ENCODE data around the gene WFDC5.
"Not testable (repeated sequence)": the region's sequence is repeated elsewhere in the genome, so short reads cannot be mapped to it uniquely, and the experiment has no call there.

Gene WFDC5, protein sequence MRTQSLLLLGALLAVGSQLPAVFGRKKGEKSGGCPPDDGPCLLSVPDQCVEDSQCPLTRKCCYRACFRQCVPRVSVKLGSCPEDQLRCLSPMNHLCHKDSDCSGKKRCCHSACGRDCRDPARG

DNA sequence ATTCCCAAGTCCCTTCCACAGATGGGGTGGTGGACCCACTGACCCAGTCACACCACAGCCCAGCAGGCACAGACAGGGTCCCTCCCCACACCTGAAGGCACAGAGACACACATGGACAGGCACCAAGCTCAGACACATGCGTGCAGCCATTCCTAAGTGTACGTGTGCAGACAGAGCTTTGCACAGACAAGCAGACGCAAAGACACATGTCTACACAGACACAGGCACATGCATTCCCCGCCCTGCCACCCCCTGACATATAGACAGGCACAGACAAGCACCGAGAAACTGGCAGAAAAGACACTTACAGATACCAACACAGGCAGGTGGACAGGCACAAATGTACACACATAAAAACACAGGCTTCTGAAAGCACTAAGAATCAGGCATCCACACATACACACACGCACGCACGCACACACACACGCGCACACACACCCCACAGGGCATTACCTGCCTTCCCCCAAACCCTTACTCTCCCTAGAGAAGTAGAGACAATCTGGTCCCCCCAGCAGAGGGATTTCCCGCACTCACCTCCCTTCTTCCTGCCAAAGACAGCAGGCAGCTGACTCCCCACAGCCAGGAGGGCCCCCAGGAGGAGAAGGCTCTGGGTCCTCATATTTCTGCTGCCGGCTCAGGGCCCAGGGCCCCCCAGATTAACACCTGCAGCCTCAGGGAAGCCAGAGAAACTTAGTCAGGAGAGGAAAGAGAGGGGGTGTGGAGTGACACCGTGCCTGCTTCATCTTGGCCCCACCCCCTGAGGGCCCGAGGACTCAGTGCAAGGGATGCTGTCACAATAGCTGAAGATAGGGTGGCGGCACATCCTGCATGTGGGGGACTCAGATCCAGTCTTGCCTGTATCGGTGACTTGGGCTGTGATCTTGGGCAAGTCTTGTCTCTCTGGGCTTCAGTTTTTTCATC is at the start of gene WFDC5:
Gene WFDC5, minus strand, starts transcription at position 710 of the 921 bp plus-strand sequence. Its CDS starts 91 bp downstream, at position 619.
- no peaks in the 10 kb centered on the region for H3K9me3 Mint-ChIP-seq
- peaks cover 8% of the 10 kb centered on the region for H3K4me1 Mint-ChIP-seq (ENCODE audit: low read depth)
- no peak within 1 kb of the TSS for H3K27ac Mint-ChIP-seq
- H3K36me3 Mint-ChIP-seq (ENCODE audit: low read depth), result no peaks in the 10 kb centered on the region
- H3K27me3 Mint-ChIP-seq, result peaks cover 12% of the 10 kb centered on the region
- H3K4me3 Mint-ChIP-seq, result no peak within 1 kb of the TSS

DNA sequence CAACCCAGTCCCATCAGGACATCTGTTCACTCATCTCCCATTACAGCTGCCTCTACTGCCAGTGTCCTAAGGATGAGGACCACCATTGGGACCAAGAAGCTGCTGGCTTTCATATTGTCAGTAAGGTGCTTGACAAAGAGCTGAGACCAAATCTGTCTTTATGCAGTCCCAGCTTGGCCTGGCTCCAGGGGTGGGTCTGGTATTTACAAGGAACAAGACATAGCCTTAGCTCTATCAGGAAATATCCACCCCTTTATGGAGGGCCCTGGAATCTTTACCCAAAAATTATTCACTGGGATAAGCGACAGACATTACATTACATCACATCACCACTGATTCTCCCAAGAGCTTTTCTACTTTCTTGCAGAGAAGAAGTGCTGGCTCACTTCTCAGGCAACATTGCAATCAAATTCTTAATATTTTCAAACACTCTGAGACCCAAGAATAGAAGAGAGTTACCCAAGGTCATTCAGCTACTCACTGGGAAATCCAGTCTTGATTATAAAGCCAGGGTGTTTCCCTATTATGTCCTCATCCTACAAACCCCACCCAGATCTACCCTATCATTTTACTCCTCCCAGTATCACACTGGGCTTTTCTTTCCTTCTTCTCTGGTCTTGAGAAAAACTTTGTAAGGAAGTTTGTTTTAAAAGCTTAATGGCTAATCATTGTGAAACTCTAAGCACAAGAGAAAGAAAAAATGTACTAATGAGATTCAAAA is 48.3 kb upstream of the WFDC5 start:
- no peak overlapping the region for H3K27ac Mint-ChIP-seq
- H3K4me1 Mint-ChIP-seq (ENCODE audit: low read depth), result no peaks in the 10 kb centered on the region
- H3K4me3 Mint-ChIP-seq, result no peak overlapping the region
- H3K27me3 Mint-ChIP-seq, result peaks cover 63% of the 10 kb centered on the region
- H3K9me3 Mint-ChIP-seq, result peaks cover 32% of the 10 kb centered on the region
- peaks cover 4% of the 10 kb centered on the region for H3K36me3 Mint-ChIP-seq (ENCODE audit: low read depth)

DNA sequence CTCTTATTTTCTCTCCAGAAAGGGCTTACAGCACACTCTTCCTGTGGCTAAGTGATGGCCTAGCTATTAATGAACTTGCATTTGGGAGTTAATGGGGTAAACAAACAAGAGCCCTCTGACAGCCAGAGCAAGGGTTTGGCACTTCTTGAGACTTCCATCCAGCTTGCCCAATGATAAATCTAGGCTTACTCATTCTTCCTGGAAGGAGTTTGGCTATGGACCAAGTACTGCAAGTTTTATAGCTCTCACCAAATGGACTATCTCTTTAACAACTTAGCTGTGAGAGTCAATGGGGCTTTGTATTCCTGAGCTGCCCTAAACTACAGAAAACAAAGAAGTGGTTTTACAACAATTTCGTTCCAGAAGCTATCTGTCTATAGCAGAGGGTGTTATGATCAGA is 43.0 kb upstream of the WFDC5 start:
- Mint-ChIP-seq H3K9me3 (peaks cover 27% of the 10 kb centered on the region), H3K4me3 (no peak overlapping the region), H3K36me3 (ENCODE audit: low read depth) (peaks cover 4% of the 10 kb centered on the region), H3K27ac (no peak overlapping the region), H3K27me3 (peaks cover 39% of the 10 kb centered on the region), H3K4me1 (ENCODE audit: low read depth) (no peaks in the 10 kb centered on the region)

DNA sequence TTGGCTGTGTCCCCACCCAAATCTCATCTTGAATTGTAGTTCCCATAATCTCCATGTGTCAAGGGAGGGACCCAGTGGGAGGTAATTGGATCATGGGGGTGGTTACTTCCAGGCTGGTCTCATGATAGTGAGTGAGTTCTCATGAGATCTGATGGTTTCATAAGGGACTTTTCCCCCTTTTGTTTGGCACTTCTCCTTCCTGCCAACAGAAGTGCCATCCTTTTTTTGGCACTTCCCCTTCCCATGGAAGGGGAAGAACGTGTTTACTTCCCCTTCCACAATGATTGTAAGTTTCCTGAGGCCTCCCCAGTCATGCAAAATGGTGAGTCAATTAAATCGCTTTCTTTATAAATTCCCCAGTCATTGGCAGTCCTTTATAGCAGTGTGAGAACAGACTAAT is 41.7 kb upstream of the WFDC5 start:
- Mint-ChIP-seq H3K4me1 (ENCODE audit: low read depth) (no peaks in the 10 kb centered on the region), H3K9me3 (peaks cover 18% of the 10 kb centered on the region), H3K4me3 (no peak overlapping the region), H3K27me3 (peaks cover 35% of the 10 kb centered on the region), H3K27ac (no peak overlapping the region), H3K36me3 (ENCODE audit: low read depth) (peaks cover 4% of the 10 kb centered on the region)

DNA sequence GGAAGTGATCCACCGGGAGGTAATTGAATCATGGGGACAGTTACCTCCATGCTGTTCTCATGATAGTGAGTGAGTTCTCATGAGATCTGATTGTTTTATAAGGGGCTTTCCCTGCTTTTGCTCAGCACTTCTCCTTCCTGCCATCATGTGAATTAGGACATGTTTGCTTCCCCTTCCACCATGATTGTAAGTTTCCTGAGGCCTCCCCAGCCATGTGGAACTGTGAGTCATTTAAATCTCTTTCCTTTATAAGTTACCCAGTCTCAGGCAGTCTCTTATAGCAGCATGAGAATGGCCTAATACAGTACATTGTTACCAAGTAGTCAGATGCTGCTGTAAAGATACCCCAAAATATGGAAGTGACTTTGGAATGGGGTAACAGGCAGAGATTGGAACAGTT is 39.8 kb upstream of the WFDC5 start:
- H3K4me1 Mint-ChIP-seq (ENCODE audit: low read depth); H3K27ac Mint-ChIP-seq; H3K4me3 Mint-ChIP-seq; H3K36me3 Mint-ChIP-seq (ENCODE audit: low read depth): not testable (repeated sequence)
- H3K9me3 Mint-ChIP-seq, result peaks cover 12% of the 10 kb centered on the region
- H3K27me3 Mint-ChIP-seq, result peaks cover 29% of the 10 kb centered on the region

DNA sequence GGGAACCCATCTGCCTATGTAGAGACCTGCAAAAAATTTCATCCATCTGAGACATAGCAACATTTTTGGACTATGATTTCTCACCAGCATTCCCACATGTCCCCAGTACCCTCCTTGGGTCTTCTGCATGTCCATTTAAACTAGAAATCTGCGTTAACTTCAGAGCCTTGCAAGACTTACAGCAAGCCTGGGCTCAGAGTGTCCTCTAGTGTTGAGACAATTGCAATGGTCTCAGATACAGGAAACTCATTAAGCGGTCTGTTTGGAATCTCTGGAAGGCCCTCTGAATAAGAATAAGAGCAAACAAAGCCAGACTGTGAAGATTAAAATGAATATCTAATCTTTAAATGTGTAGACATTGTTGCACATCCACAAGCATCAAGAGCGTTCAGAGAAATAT is 39.2 kb upstream of the WFDC5 start:
- H3K4me1 Mint-ChIP-seq (ENCODE audit: low read depth), result no peaks in the 10 kb centered on the region
- H3K36me3 Mint-ChIP-seq (ENCODE audit: low read depth), result peaks cover 4% of the 10 kb centered on the region
- H3K27me3 Mint-ChIP-seq, result peaks cover 32% of the 10 kb centered on the region
- no peak overlapping the region for H3K27ac Mint-ChIP-seq
- no peak overlapping the region for H3K4me3 Mint-ChIP-seq
- H3K9me3 Mint-ChIP-seq, result peaks cover 10% of the 10 kb centered on the region

DNA sequence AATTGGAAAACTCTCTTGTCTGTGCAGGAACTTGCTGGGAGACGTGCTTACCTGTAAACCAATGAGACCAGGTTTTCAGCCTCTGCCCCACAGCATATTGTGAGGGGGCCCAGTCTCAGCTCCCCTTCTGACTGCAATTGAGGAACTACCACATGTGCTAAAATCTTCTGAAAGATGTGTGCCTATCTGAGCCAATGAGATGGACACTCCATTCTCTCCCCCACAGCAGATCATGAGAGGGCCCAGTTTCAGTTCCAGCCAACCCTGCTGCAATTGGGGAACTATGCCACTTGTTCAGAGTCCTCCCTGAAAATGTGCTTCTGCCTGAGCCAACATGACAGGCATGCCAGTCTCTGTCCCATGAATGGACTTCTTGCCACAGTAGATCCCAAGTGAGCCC is 38.8 kb upstream of the WFDC5 start:
- H3K27ac Mint-ChIP-seq, result no peak overlapping the region
- H3K27me3 Mint-ChIP-seq, result peaks cover 32% of the 10 kb centered on the region
- H3K4me3 Mint-ChIP-seq, result no peak overlapping the region
- peaks cover 6% of the 10 kb centered on the region for H3K9me3 Mint-ChIP-seq
- H3K36me3 Mint-ChIP-seq (ENCODE audit: low read depth), result peaks cover 1% of the 10 kb centered on the region
- no peaks in the 10 kb centered on the region for H3K4me1 Mint-ChIP-seq (ENCODE audit: low read depth)

DNA sequence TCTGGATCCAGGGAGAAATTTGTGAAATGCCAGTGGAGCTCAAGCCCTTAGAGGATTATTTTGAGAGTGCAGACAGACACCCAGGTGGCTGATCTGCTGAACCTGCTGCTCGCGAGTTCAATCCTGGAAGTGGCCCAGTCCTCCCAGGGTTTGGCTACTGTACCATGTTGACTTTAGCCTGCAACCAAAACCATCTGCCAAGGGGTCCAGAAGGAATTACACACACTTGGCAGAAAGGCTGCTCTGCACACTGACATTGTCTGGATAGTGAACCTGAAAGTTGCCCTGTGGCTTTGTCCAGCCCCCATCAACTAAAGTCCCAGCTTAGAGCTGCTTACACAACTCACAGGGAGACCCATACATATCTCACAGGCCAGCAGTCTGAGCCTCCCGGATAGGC is 38.2 kb upstream of the WFDC5 start:
- Mint-ChIP-seq H3K36me3 (ENCODE audit: low read depth) (no peaks in the 10 kb centered on the region), H3K4me1 (ENCODE audit: low read depth) (no peaks in the 10 kb centered on the region), H3K9me3 (peaks cover under 1% of the 10 kb centered on the region), H3K27ac (no peak overlapping the region), H3K4me3 (no peak overlapping the region), H3K27me3 (peaks cover 30% of the 10 kb centered on the region)

DNA sequence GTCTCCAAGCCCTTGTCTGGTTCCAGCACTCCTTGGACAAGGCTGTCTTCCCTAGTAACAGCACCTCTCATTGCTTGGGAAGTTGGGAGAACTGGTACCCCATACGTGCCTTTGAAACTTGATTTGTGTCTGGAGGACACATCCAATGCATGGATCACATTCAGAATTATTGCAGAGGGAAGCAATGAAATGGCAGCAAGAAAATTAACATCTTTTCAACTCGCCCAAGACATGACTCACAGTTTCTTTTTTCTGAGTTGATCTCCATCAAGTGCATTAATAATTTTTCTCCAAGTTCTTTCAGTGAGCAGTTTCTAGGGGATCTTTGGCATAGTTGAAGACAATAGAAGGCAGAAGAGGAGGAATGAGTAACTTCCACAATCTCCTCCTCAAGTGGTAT is 37.4 kb upstream of the WFDC5 start:
- H3K27ac Mint-ChIP-seq, result no peak overlapping the region

DNA sequence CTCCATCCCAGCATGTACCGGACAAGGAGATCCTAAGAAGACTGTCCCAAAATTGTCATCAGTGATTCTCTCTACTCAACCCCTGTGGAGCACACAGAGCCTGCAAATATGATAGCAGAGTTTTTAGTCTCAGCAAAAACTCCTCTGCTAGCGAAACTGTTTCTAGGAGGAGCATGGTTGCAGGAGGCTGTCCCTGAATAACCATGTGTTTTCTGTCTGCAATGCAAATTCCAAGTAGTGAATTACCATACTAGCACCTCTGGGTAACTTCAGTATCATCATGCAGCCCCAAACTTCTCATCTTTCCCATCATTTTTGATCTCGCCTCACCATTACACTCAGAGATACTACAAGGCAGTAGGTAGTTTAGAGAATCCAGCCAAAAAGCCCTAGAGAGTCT is 34.1 kb upstream of the WFDC5 start:
- Mint-ChIP-seq H3K27ac (no peak overlapping the region), H3K36me3 (ENCODE audit: low read depth) (no peaks in the 10 kb centered on the region), H3K4me3 (no peak overlapping the region), H3K4me1 (ENCODE audit: low read depth) (no peaks in the 10 kb centered on the region), H3K27me3 (peaks cover 29% of the 10 kb centered on the region), H3K9me3 (no peaks in the 10 kb centered on the region)

More for the DNA sequence above, 37.4 kb upstream of the WFDC5 start:
- Mint-ChIP-seq H3K9me3 (no peaks in the 10 kb centered on the region), H3K27me3 (peaks cover 28% of the 10 kb centered on the region), H3K4me3 (no peak overlapping the region), H3K36me3 (ENCODE audit: low read depth) (no peaks in the 10 kb centered on the region), H3K4me1 (ENCODE audit: low read depth) (no peaks in the 10 kb centered on the region)

DNA sequence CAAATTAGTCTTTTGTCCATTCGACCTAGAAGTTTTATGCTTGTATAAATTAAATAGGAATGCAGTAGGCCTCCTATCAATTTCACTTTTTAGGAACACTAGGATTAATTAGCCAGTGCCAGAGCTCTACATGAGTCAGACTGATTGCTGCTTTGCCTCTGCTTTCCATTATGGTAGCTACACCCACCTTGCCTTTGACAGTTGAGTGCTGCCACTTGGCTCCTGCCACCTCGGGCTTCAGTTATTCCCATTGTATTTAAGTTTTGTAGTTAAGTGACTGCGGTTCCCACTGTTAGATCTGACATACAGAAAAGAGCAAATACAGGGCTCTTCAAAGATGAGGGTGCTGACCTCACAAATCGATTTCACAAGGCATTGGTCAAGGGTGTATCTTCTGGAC is 25.9 kb upstream of the WFDC5 start:
- peaks cover 10% of the 10 kb centered on the region for H3K27me3 Mint-ChIP-seq
- no peak overlapping the region for H3K4me3 Mint-ChIP-seq
- H3K36me3 Mint-ChIP-seq (ENCODE audit: low read depth), result no peaks in the 10 kb centered on the region
- no peaks in the 10 kb centered on the region for H3K4me1 Mint-ChIP-seq (ENCODE audit: low read depth)
- H3K27ac Mint-ChIP-seq, result no peak overlapping the region
- H3K9me3 Mint-ChIP-seq, result no peaks in the 10 kb centered on the region

DNA sequence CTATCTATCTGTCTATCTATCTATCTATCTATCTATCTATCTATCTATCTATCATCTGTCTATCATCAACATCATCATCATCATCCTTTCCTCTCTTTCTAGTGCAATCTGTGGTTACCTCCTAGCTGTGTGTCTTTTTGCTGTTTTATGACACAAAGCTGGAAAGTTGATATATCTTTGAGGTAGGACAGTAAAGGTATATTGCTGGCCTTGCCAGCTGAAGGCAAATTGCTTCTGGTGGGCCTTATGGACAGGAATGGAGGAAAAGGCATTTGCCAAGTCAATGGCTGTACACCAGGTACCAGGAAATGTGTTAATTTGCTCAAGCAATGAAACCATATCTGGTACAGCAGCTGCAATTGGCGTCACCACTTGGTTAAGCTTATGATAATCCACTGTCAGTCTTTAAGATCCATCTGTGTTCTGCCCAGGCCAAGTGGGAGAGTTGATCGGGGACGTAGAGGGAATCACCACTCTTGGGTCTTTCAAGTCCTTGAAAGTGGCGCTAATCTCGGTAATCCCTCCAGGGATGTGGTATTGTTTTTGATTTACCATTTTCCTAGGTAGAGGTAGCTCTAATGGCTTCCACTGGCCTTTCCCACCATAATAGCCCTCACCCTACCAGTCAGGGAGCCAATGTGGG is 24.9 kb upstream of the WFDC5 start:
- H3K36me3 Mint-ChIP-seq (ENCODE audit: low read depth); H3K9me3 Mint-ChIP-seq; H3K27me3 Mint-ChIP-seq; H3K4me3 Mint-ChIP-seq; H3K27ac Mint-ChIP-seq; H3K4me1 Mint-ChIP-seq (ENCODE audit: low read depth): not testable (repeated sequence)

DNA sequence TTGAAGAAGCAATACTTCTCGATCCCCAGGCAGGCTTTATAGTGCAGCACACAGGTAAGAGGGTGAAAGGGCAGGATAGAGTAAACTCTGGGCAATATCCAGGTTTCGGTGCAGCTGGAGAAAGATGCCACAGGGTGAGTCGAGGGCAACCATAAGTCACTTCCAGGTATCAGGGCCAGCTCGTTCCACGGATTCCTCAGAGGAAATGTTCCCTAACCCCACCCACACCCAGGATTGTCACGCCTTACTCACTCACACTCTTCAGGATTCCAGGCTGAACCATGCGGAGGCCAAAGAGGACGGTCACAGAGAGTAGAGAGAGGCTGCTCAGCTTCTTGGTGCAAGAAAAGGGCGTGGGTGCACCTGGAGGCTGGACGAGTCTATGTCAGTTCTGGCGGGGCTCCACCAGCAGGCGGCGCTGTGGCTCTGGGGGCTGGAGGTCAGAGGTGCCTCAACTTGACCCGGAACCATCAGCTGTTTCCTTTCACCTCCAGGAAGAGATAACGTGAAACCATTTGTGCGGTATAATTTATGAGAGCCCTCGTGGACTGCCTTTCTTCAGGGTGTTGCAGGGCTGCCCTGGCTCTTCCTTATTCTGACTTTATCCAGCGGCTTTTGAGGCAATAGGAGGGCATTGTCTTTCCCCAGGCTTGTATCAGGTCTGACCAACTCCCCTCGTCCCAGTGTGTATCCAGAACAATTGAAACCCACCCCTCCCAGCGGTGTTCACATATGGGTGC is 23.8 kb upstream of the WFDC5 start:
- Mint-ChIP-seq H3K9me3 (no peaks in the 10 kb centered on the region), H3K27me3 (peaks cover 7% of the 10 kb centered on the region), H3K27ac (no peak overlapping the region), H3K4me1 (ENCODE audit: low read depth) (no peaks in the 10 kb centered on the region), H3K4me3 (no peak overlapping the region), H3K36me3 (ENCODE audit: low read depth) (no peaks in the 10 kb centered on the region)

DNA sequence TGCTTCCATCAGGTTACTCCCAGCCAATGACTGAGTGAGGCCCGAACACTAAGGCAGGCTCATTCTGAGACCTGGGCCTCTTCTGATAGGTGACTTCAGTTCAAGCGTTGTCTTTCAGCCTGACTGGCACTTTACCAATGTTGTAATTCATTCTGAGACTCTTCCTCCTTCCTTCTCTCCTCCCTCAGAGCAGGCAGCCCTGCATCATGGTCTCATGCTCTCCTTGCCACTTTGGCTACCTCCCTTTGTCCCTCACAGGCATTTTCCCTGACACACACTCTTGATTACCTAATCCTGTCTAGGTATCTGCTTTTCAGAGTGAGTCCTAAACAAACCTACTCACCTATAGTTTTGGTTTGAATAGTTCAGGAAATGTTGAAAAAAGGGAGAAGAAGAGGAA is 21.9 kb upstream of the WFDC5 start:
- Mint-ChIP-seq H3K27ac (no peak overlapping the region), H3K9me3 (no peaks in the 10 kb centered on the region), H3K4me3 (no peak overlapping the region), H3K4me1 (ENCODE audit: low read depth) (no peaks in the 10 kb centered on the region), H3K27me3 (peaks cover 19% of the 10 kb centered on the region), H3K36me3 (ENCODE audit: low read depth) (no peaks in the 10 kb centered on the region)
